Measurements from ENCODE around the gene CDC7. TPM values are rescaled to one million over a fixed set of nuclear protein-coding genes. Genes with fewer than 3 reads are reported as not detected.

CDC7 gene
- total RNA-seq, 1 donor from 2014 or later: 16.3 TPM

DNA sequence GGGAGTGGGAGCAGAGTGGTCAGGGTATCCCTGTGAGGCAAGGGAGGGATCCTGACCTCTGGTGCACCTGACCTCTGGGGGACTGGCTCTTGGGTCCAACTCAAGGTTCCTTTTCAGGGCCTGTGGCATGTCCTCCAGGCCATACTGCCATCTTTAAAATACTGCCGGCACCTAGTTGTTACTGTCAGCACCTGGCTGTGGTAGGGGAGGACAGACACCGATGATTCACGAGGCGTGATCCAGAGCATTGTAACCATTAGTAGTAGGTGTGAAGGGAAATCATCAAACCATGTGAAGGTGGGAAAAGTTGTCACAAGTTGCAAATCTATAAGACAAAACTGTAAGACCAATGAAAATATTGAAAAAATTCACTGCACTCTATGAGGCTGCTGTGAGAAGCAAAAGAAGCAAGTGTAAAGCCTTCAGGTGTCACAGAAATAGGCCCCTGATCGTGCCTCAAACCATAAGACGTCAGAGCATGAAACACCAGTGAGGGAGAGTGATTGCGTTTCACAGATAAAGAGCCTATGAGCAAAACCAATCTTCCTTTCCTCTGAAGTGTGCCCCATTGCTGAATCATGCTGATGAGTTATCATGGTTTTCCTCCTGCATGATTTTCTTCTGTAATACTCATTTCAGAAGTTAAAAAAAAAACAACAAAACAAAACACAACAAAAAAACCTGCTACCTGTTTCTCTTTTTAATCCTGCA is 55.3 kb downstream of the CDC7 start:
- Mint-ChIP-seq H3K27me3 (ENCODE audit: low read depth) (no peaks in the 10 kb centered on the region), H3K4me3 (no peak overlapping the region), H3K9me3 (no peaks in the 10 kb centered on the region), H3K36me3 (no peaks in the 10 kb centered on the region), H3K4me1 (peaks cover 26% of the 10 kb centered on the region), H3K27ac (no peak overlapping the region)
- no peak for DNase-seq (ENCODE audit: low spot score in 2 of 2, unreplicated experiment in 2 of 2)
- TF ChIP-seq, protein P1, sequence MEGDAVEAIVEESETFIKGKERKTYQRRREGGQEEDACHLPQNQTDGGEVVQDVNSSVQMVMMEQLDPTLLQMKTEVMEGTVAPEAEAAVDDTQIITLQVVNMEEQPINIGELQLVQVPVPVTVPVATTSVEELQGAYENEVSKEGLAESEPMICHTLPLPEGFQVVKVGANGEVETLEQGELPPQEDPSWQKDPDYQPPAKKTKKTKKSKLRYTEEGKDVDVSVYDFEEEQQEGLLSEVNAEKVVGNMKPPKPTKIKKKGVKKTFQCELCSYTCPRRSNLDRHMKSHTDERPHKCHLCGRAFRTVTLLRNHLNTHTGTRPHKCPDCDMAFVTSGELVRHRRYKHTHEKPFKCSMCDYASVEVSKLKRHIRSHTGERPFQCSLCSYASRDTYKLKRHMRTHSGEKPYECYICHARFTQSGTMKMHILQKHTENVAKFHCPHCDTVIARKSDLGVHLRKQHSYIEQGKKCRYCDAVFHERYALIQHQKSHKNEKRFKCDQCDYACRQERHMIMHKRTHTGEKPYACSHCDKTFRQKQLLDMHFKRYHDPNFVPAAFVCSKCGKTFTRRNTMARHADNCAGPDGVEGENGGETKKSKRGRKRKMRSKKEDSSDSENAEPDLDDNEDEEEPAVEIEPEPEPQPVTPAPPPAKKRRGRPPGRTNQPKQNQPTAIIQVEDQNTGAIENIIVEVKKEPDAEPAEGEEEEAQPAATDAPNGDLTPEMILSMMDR (IDR thresholded peaks at IDR 0.05; ENCODE audit: unreplicated experiment): no peak

DNA sequence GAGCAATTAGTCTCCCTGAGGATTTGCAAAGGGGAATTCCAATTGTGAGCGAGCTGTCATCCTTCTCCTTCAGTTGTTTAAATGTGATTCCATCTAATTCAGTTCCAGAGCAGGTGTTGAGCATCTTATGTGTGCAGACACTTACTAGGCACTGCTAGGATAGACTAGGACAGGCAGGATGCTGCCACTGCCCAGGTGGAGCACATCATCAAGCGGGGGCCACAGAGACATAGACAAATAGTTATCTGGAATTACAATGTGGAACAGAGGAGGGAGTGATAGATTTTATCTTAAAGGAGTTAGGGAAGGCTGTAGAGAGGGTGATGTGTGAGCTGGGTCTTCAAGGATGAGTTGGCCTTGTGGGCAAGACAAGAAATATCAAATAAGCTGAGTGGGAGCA is 55.9 kb downstream of the CDC7 start:
- Mint-ChIP-seq H3K9me3 (no peaks in the 10 kb centered on the region), H3K27me3 (ENCODE audit: low read depth) (no peaks in the 10 kb centered on the region), H3K36me3 (no peaks in the 10 kb centered on the region), H3K4me1 (peaks cover 30% of the 10 kb centered on the region), H3K27ac (peak overlapping the region; percentile 2), H3K4me3 (no peak overlapping the region)
- TF ChIP-seq, protein P1 (IDR thresholded peaks at IDR 0.05; ENCODE audit: unreplicated experiment): no peak
- no peak for DNase-seq (ENCODE audit: low spot score in 2 of 2, unreplicated experiment in 2 of 2)

GRCh38 chr1:91557039-91557690 is 56.5 kb downstream of the CDC7 start:
- Mint-ChIP-seq H3K4me1 (peaks cover 33% of the 10 kb centered on the region), H3K36me3 (no peaks in the 10 kb centered on the region), H3K4me3 (no peak overlapping the region), H3K27ac (peak overlapping the region; percentile 2), H3K27me3 (ENCODE audit: low read depth) (no peaks in the 10 kb centered on the region), H3K9me3 (no peaks in the 10 kb centered on the region)
- DNase-seq (ENCODE audit: low spot score in 2 of 2, unreplicated experiment in 2 of 2): no peak
- TF ChIP-seq, protein P1 (IDR thresholded peaks at IDR 0.05; ENCODE audit: unreplicated experiment): no peak

- Mint-ChIP-seq H3K4me1 (peaks cover 33% of the 10 kb centered on the region), H3K36me3 (no peaks in the 10 kb centered on the region), H3K4me3 (no peak overlapping the region), H3K27me3 (ENCODE audit: low read depth) (no peaks in the 10 kb centered on the region), H3K9me3 (no peaks in the 10 kb centered on the region), H3K27ac (no peak overlapping the region)
- no peak for DNase-seq (ENCODE audit: low spot score in 2 of 2, unreplicated experiment in 2 of 2)
- TF ChIP-seq, protein P1 (IDR thresholded peaks at IDR 0.05; ENCODE audit: unreplicated experiment): no peak
These were observed 57.2 kb downstream of the CDC7 start for GRCh38 chr1:91557826-91558225.

DNA sequence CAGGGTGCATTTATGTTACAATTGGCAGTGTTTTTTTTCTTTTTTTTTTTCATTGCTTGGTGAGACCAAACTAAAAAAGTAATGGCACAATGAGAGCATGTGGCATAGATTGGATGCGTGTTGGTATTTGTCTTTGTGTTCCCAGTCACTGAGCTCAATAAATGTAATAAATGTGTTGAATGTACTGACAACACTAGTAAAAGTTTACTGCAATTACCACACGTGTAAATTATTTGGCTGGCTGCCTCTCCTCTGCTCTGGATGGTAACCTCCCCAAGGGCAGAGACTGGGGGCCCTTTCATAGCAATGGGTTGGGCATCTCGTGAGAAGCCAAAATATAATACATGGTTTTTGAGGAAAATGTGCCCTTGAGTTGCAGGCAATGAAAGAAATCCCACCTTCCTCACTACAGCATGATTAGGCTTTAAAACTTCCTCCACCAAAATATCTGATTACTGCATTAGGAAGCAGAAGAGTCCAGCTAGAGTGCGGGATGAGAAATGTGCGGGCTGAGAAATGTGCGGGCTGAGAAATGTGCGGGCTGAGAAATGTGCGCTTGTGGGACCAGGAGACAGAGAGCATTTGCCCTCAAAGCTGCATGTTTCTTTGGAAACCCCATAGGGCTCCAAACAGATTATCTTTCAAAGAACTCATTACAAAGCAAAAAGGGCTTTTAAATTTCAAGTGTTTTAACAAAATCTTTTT is 58.5 kb downstream of the CDC7 start:
- Mint-ChIP-seq H3K36me3 (no peaks in the 10 kb centered on the region), H3K27ac (peak overlapping the region; percentile 22), H3K9me3 (peaks cover 4% of the 10 kb centered on the region), H3K4me3 (no peak overlapping the region), H3K27me3 (ENCODE audit: low read depth) (no peaks in the 10 kb centered on the region), H3K4me1 (peaks cover 33% of the 10 kb centered on the region)
- TF ChIP-seq, protein P1 (IDR thresholded peaks at IDR 0.05; ENCODE audit: unreplicated experiment): no peak
- DNase-seq (ENCODE audit: low spot score in 2 of 2, unreplicated experiment in 2 of 2): no peak

All from mesothelial cell of epicardium (in vitro differentiated cells).